ENCODE measurements around the gene ARHGEF38.

The ARHGEF38 gene

GRCh38 chr4:105598787-105599186, 46.4 kb downstream of the ARHGEF38 start:
- H2BK12ac ChIP-seq (ENCODE audit: low read length in 2 of 2): no peak overlapping the region
- peak; percentile 18 for DNase-seq

GRCh38 chr4:105599482-105599881, 47.1 kb downstream of the ARHGEF38 start:
- Histone ChIP-seq H2BK12ac (ENCODE audit: low read length in 2 of 2) (no peak overlapping the region), H3K4me3 (ENCODE audit: insufficient read depth in 1 of 2, low read depth in 1 of 2, low read length in 2 of 2) (no peak overlapping the region), H3K27me3 (ENCODE audit: control insufficient read depth in 1 of 2, insufficient read depth in 1 of 2, low read length in 2 of 2) (no peaks in the 10 kb centered on the region), H3K4ac (ENCODE audit: low read depth in 1 of 2, low read length in 2 of 2) (no peak overlapping the region), H2BK5ac (ENCODE audit: low read depth, low read length, poor library complexity, severe bottlenecking) (no peak overlapping the region), H3K9ac (ENCODE audit: low read length) (no peak overlapping the region), H3K18ac (ENCODE audit: low read depth in 1 of 2, low read length in 2 of 2) (no peak overlapping the region), H4K8ac (ENCODE audit: low read length) (no peak overlapping the region), H3K36me3 (ENCODE audit: control insufficient read depth in 1 of 2, insufficient read depth in 2 of 2, low read depth in 1 of 2, low read length in 2 of 2) (no peaks in the 10 kb centered on the region), H4K91ac (ENCODE audit: low read length) (no peak overlapping the region), H3K79me1 (replicated peaks; ENCODE audit: low read length, poor library complexity, severe bottlenecking) (no peaks in the 10 kb centered on the region), H3K4me1 (ENCODE audit: control insufficient read depth, insufficient read depth, low read depth, low read length) (no peaks in the 10 kb centered on the region), H3K23ac (ENCODE audit: low read length in 2 of 2) (no peak overlapping the region), H3K9me3 (ENCODE audit: control insufficient read depth, low read length) (no peaks in the 10 kb centered on the region), H2AK5ac (ENCODE audit: low read length, severe bottlenecking) (no peak overlapping the region), H3K27ac (ENCODE audit: low read length, poor library complexity, severe bottlenecking) (no peak overlapping the region), H2BK15ac (ENCODE audit: low read depth, poor library complexity, severe bottlenecking) (no peak overlapping the region), H3K4me2 (ENCODE audit: low read length, poor library complexity, severe bottlenecking) (no peak overlapping the region), H3K14ac (ENCODE audit: low read length in 2 of 2) (no peak overlapping the region), H2AFZ (ENCODE audit: low read depth, low read length) (no peak overlapping the region), H2BK120ac (ENCODE audit: low read depth, low read length) (no peak overlapping the region)
- no peak for DNase-seq
- WGBS: 92% methylated on average over 3 of the region's 3 CpGs

More at GRCh38 chr4:105598787-105599186, 46.4 kb downstream of the ARHGEF38 start:
- Histone ChIP-seq H2AK5ac (ENCODE audit: low read length, severe bottlenecking) (no peak overlapping the region), H2BK15ac (ENCODE audit: low read depth, poor library complexity, severe bottlenecking) (no peak overlapping the region), H3K4me3 (ENCODE audit: insufficient read depth in 1 of 2, low read depth in 1 of 2, low read length in 2 of 2) (no peak overlapping the region), H3K23ac (ENCODE audit: low read length in 2 of 2) (no peak overlapping the region), H3K9me3 (ENCODE audit: control insufficient read depth, low read length) (no peaks in the 10 kb centered on the region), H3K14ac (ENCODE audit: low read length in 2 of 2) (no peak overlapping the region), H3K18ac (ENCODE audit: low read depth in 1 of 2, low read length in 2 of 2) (no peak overlapping the region), H3K36me3 (ENCODE audit: control insufficient read depth in 1 of 2, insufficient read depth in 2 of 2, low read depth in 1 of 2, low read length in 2 of 2) (no peaks in the 10 kb centered on the region), H3K9ac (ENCODE audit: low read length) (no peak overlapping the region), H2AFZ (ENCODE audit: low read depth, low read length) (no peak overlapping the region), H3K4ac (ENCODE audit: low read depth in 1 of 2, low read length in 2 of 2) (no peak overlapping the region), H4K91ac (ENCODE audit: low read length) (no peak overlapping the region), H2BK5ac (ENCODE audit: low read depth, low read length, poor library complexity, severe bottlenecking) (no peak overlapping the region), H4K8ac (ENCODE audit: low read length) (no peak overlapping the region), H3K27me3 (ENCODE audit: control insufficient read depth in 1 of 2, insufficient read depth in 1 of 2, low read length in 2 of 2) (no peaks in the 10 kb centered on the region), H3K4me2 (ENCODE audit: low read length, poor library complexity, severe bottlenecking) (no peak overlapping the region), H3K79me1 (replicated peaks; ENCODE audit: low read length, poor library complexity, severe bottlenecking) (no peaks in the 10 kb centered on the region), H3K4me1 (ENCODE audit: control insufficient read depth, insufficient read depth, low read depth, low read length) (no peaks in the 10 kb centered on the region), H2BK120ac (ENCODE audit: low read depth, low read length) (no peak overlapping the region), H3K27ac (ENCODE audit: low read length, poor library complexity, severe bottlenecking) (no peak overlapping the region)
- no CpG with 5 or more reads among the region's 1 CpG for WGBS

- Histone ChIP-seq H3K9ac (ENCODE audit: low read length) (no peak overlapping the region), H4K8ac (ENCODE audit: low read length) (no peak overlapping the region), H2BK5ac (ENCODE audit: low read depth, low read length, poor library complexity, severe bottlenecking) (no peak overlapping the region), H2BK12ac (ENCODE audit: low read length in 2 of 2) (no peak overlapping the region), H2AFZ (ENCODE audit: low read depth, low read length) (no peak overlapping the region), H2AK5ac (ENCODE audit: low read length, severe bottlenecking) (no peak overlapping the region), H3K4ac (ENCODE audit: low read depth in 1 of 2, low read length in 2 of 2) (no peak overlapping the region), H3K4me2 (ENCODE audit: low read length, poor library complexity, severe bottlenecking) (no peak overlapping the region), H3K18ac (ENCODE audit: low read depth in 1 of 2, low read length in 2 of 2) (no peak overlapping the region), H2BK15ac (ENCODE audit: low read depth, poor library complexity, severe bottlenecking) (no peak overlapping the region), H3K27me3 (ENCODE audit: control insufficient read depth in 1 of 2, insufficient read depth in 1 of 2, low read length in 2 of 2) (no peaks in the 10 kb centered on the region), H4K91ac (ENCODE audit: low read length) (no peak overlapping the region), H3K9me3 (ENCODE audit: control insufficient read depth, low read length) (no peaks in the 10 kb centered on the region), H3K79me1 (replicated peaks; ENCODE audit: low read length, poor library complexity, severe bottlenecking) (no peaks in the 10 kb centered on the region), H3K4me1 (ENCODE audit: control insufficient read depth, insufficient read depth, low read depth, low read length) (no peaks in the 10 kb centered on the region), H3K36me3 (ENCODE audit: control insufficient read depth in 1 of 2, insufficient read depth in 2 of 2, low read depth in 1 of 2, low read length in 2 of 2) (no peaks in the 10 kb centered on the region), H2BK120ac (ENCODE audit: low read depth, low read length) (no peak overlapping the region), H3K27ac (ENCODE audit: low read length, poor library complexity, severe bottlenecking) (no peak overlapping the region), H3K4me3 (ENCODE audit: insufficient read depth in 1 of 2, low read depth in 1 of 2, low read length in 2 of 2) (no peak overlapping the region), H3K14ac (ENCODE audit: low read length in 2 of 2) (no peak overlapping the region), H3K23ac (ENCODE audit: low read length in 2 of 2) (no peak overlapping the region)
- WGBS: 90% methylated on average over 2 of the region's 3 CpGs
- DNase-seq: no peak
Measured at GRCh38 chr4:105599932-105600655, 47.7 kb downstream of the ARHGEF38 start.

- no peak overlapping the region for H2BK5ac ChIP-seq (ENCODE audit: low read depth, low read length, poor library complexity, severe bottlenecking)
- DNase-seq: no peak
- H3K27me3 ChIP-seq (ENCODE audit: control insufficient read depth in 1 of 2, insufficient read depth in 1 of 2, low read length in 2 of 2): no peaks in the 10 kb centered on the region
- H3K18ac ChIP-seq (ENCODE audit: low read depth in 1 of 2, low read length in 2 of 2): no peak overlapping the region
- H3K4me3 ChIP-seq (ENCODE audit: insufficient read depth in 1 of 2, low read depth in 1 of 2, low read length in 2 of 2): no peak overlapping the region
- no peak overlapping the region for H3K9ac ChIP-seq (ENCODE audit: low read length)
- no peak overlapping the region for H3K4me2 ChIP-seq (ENCODE audit: low read length, poor library complexity, severe bottlenecking)
- H2AFZ ChIP-seq (ENCODE audit: low read depth, low read length): no peak overlapping the region
- no peak overlapping the region for H3K23ac ChIP-seq (ENCODE audit: low read length in 2 of 2)
- no peaks in the 10 kb centered on the region for H3K9me3 ChIP-seq (ENCODE audit: control insufficient read depth, low read length)
- no peak overlapping the region for H4K91ac ChIP-seq (ENCODE audit: low read length)
- H2BK12ac ChIP-seq (ENCODE audit: low read length in 2 of 2): no peak overlapping the region
- WGBS: no CpG with 5 or more reads among the region's 1 CpG
- H2AK5ac ChIP-seq (ENCODE audit: low read length, severe bottlenecking): no peak overlapping the region
- no peaks in the 10 kb centered on the region for H3K4me1 ChIP-seq (ENCODE audit: control insufficient read depth, insufficient read depth, low read depth, low read length)
- no peak overlapping the region for H3K4ac ChIP-seq (ENCODE audit: low read depth in 1 of 2, low read length in 2 of 2)
- H3K27ac ChIP-seq (ENCODE audit: low read length, poor library complexity, severe bottlenecking): no peak overlapping the region
- no peaks in the 10 kb centered on the region for H3K79me1 ChIP-seq (replicated peaks; ENCODE audit: low read length, poor library complexity, severe bottlenecking)
- no peak overlapping the region for H2BK120ac ChIP-seq (ENCODE audit: low read depth, low read length)
- H4K8ac ChIP-seq (ENCODE audit: low read length): no peak overlapping the region
- H2BK15ac ChIP-seq (ENCODE audit: low read depth, poor library complexity, severe bottlenecking): no peak overlapping the region
- no peak overlapping the region for H3K14ac ChIP-seq (ENCODE audit: low read length in 2 of 2)
- no peaks in the 10 kb centered on the region for H3K36me3 ChIP-seq (ENCODE audit: control insufficient read depth in 1 of 2, insufficient read depth in 2 of 2, low read depth in 1 of 2, low read length in 2 of 2)
Measured at GRCh38 chr4:105600951-105601350, 48.5 kb downstream of the ARHGEF38 start.
